ENCODE results near the gene VWA8.

VWA8 gene

DNA sequence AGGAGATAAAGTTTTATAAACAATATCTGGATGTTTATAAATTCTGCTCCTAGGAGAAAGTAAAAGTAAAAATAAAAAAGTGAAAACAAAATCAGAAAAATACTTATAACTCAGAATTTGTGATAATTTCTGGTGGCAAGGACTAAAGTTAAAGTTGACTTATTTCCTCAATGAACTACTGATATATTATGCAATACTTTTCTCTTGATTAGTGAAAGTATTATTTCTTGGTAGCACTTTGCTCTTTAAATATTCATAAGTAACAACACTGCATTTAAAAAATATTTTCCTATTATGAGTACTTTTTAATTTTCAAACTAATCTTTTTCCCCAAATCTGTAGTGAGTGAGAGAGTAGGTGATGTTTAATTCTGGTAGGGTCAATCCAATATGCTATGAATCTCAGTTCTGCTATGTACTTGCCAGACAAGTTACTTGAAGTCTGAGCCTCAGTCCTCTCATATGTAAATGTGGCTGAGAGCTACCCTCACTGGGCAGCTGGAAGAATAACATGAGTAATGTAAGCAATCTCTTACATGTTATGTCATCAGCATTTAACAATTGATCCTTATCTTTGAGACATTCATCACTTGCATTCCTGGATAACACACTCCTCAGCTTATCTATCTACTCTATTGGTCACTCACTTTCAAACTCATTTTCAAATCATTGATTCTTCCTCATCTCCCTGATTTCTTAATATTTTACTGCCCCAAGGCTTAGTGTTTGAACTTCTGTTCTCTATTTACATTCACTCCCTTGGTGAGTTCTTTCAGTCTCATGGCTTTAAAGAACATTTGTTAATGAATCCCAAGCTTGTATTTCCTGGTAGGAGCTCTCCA, 264.5 kb downstream of the VWA8 start (continued):
- TF ChIP-seq, protein P1, sequence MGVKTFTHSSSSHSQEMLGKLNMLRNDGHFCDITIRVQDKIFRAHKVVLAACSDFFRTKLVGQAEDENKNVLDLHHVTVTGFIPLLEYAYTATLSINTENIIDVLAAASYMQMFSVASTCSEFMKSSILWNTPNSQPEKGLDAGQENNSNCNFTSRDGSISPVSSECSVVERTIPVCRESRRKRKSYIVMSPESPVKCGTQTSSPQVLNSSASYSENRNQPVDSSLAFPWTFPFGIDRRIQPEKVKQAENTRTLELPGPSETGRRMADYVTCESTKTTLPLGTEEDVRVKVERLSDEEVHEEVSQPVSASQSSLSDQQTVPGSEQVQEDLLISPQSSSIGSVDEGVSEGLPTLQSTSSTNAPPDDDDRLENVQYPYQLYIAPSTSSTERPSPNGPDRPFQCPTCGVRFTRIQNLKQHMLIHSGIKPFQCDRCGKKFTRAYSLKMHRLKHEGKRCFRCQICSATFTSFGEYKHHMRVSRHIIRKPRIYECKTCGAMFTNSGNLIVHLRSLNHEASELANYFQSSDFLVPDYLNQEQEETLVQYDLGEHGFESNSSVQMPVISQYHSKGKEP (tag by site-specific recombination; IDR thresholded peaks at IDR 0.05), result peak; percentile 45; the same call in 1 of the 2 replicates
- no peak for TF ChIP-seq HOXC10 (CRISPR knock-in tag; IDR thresholded peaks at IDR 0.05)
- TF ChIP-seq ZNF610 (tag by site-specific recombination; IDR thresholded peaks at IDR 0.05; ENCODE audit: borderline replicate concordance), result no peak
- TF ChIP-seq ZNF132 (tag by site-specific recombination; IDR thresholded peaks at IDR 0.05; ENCODE audit: borderline replicate concordance), result no peak
- TF ChIP-seq, protein P2, sequence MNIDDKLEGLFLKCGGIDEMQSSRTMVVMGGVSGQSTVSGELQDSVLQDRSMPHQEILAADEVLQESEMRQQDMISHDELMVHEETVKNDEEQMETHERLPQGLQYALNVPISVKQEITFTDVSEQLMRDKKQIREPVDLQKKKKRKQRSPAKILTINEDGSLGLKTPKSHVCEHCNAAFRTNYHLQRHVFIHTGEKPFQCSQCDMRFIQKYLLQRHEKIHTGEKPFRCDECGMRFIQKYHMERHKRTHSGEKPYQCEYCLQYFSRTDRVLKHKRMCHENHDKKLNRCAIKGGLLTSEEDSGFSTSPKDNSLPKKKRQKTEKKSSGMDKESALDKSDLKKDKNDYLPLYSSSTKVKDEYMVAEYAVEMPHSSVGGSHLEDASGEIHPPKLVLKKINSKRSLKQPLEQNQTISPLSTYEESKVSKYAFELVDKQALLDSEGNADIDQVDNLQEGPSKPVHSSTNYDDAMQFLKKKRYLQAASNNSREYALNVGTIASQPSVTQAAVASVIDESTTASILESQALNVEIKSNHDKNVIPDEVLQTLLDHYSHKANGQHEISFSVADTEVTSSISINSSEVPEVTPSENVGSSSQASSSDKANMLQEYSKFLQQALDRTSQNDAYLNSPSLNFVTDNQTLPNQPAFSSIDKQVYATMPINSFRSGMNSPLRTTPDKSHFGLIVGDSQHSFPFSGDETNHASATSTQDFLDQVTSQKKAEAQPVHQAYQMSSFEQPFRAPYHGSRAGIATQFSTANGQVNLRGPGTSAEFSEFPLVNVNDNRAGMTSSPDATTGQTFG (tag by site-specific recombination; IDR thresholded peaks at IDR 0.05; ENCODE audit: borderline replicate concordance), result no peak
- peak; percentile 79; the same call in 1 of the 2 replicates for TF ChIP-seq ZBTB17 (tag by site-specific recombination; IDR thresholded peaks at IDR 0.05)
- TF ChIP-seq ZNF426 (tag by site-specific recombination; IDR thresholded peaks at IDR 0.05), result no peak
- TF ChIP-seq ZNF776 (tag by site-specific recombination; IDR thresholded peaks at IDR 0.05; ENCODE audit: borderline replicate concordance), result no peak
- TF ChIP-seq ZNF501 (tag by site-specific recombination; IDR thresholded peaks at IDR 0.05), result peak; percentile 23; the same call in 1 of the 2 replicates
- no peak for TF ChIP-seq ZNF239 (tag by site-specific recombination; IDR thresholded peaks at IDR 0.05)
- TF ChIP-seq, protein P3, sequence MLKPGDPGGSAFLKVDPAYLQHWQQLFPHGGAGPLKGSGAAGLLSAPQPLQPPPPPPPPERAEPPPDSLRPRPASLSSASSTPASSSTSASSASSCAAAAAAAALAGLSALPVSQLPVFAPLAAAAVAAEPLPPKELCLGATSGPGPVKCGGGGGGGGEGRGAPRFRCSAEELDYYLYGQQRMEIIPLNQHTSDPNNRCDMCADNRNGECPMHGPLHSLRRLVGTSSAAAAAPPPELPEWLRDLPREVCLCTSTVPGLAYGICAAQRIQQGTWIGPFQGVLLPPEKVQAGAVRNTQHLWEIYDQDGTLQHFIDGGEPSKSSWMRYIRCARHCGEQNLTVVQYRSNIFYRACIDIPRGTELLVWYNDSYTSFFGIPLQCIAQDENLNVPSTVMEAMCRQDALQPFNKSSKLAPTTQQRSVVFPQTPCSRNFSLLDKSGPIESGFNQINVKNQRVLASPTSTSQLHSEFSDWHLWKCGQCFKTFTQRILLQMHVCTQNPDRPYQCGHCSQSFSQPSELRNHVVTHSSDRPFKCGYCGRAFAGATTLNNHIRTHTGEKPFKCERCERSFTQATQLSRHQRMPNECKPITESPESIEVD (tag by site-specific recombination; IDR thresholded peaks at IDR 0.05), result peak; percentile 84
- TF ChIP-seq ZNF664 (tag by site-specific recombination; IDR thresholded peaks at IDR 0.05), result peak; percentile 64
- TF ChIP-seq, protein P4, sequence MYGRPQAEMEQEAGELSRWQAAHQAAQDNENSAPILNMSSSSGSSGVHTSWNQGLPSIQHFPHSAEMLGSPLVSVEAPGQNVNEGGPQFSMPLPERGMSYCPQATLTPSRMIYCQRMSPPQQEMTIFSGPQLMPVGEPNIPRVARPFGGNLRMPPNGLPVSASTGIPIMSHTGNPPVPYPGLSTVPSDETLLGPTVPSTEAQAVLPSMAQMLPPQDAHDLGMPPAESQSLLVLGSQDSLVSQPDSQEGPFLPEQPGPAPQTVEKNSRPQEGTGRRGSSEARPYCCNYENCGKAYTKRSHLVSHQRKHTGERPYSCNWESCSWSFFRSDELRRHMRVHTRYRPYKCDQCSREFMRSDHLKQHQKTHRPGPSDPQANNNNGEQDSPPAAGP (tag by site-specific recombination; IDR thresholded peaks at IDR 0.05), result peak; percentile 98
- TF ChIP-seq ZBTB48 (tag by site-specific recombination; IDR thresholded peaks at IDR 0.05), result no peak
- peak; percentile 74 for TF ChIP-seq PRDM1 (tag by site-specific recombination; IDR thresholded peaks at IDR 0.05)
- TF ChIP-seq GLI4 (tag by site-specific recombination; IDR thresholded peaks at IDR 0.05), result no peak
- TF ChIP-seq GLI2 (tag by site-specific recombination; IDR thresholded peaks at IDR 0.05; ENCODE audit: borderline replicate concordance, low read depth), result peak; percentile 66; the same call in 1 of the 2 replicates
- TF ChIP-seq, protein P5, sequence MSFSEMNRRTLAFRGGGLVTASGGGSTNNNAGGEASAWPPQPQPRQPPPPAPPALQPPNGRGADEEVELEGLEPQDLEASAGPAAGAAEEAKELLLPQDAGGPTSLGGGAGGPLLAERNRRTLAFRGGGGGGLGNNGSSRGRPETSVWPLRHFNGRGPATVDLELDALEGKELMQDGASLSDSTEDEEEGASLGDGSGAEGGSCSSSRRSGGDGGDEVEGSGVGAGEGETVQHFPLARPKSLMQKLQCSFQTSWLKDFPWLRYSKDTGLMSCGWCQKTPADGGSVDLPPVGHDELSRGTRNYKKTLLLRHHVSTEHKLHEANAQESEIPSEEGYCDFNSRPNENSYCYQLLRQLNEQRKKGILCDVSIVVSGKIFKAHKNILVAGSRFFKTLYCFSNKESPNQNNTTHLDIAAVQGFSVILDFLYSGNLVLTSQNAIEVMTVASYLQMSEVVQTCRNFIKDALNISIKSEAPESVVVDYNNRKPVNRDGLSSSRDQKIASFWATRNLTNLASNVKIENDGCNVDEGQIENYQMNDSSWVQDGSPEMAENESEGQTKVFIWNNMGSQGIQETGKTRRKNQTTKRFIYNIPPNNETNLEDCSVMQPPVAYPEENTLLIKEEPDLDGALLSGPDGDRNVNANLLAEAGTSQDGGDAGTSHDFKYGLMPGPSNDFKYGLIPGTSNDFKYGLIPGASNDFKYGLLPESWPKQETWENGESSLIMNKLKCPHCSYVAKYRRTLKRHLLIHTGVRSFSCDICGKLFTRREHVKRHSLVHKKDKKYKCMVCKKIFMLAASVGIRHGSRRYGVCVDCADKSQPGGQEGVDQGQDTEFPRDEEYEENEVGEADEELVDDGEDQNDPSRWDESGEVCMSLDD (tag by site-specific recombination; IDR thresholded peaks at IDR 0.05), result no peak
- TF ChIP-seq IKZF3 (tag by site-specific recombination; IDR thresholded peaks at IDR 0.05), result peak; percentile 85
- TF ChIP-seq ZNF146 (tag by site-specific recombination; IDR thresholded peaks at IDR 0.05), result peak; percentile 59
- TF ChIP-seq, protein P6, sequence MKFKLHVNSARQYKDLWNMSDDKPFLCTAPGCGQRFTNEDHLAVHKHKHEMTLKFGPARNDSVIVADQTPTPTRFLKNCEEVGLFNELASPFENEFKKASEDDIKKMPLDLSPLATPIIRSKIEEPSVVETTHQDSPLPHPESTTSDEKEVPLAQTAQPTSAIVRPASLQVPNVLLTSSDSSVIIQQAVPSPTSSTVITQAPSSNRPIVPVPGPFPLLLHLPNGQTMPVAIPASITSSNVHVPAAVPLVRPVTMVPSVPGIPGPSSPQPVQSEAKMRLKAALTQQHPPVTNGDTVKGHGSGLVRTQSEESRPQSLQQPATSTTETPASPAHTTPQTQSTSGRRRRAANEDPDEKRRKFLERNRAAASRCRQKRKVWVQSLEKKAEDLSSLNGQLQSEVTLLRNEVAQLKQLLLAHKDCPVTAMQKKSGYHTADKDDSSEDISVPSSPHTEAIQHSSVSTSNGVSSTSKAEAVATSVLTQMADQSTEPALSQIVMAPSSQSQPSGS (tag by site-specific recombination; IDR thresholded peaks at IDR 0.05; ENCODE audit: low read depth), result peak; percentile 91
- TF ChIP-seq ZNF223 (tag by site-specific recombination; IDR thresholded peaks at IDR 0.05), result no peak
- TF ChIP-seq, protein P7, sequence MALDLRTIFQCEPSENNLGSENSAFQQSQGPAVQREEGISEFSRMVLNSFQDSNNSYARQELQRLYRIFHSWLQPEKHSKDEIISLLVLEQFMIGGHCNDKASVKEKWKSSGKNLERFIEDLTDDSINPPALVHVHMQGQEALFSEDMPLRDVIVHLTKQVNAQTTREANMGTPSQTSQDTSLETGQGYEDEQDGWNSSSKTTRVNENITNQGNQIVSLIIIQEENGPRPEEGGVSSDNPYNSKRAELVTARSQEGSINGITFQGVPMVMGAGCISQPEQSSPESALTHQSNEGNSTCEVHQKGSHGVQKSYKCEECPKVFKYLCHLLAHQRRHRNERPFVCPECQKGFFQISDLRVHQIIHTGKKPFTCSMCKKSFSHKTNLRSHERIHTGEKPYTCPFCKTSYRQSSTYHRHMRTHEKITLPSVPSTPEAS (tag by site-specific recombination; IDR thresholded peaks at IDR 0.05), result no peak
- TF ChIP-seq ZFP69B (tag by site-specific recombination; IDR thresholded peaks at IDR 0.05), result peak; percentile 90
- TF ChIP-seq ZBTB8A (tag by site-specific recombination; IDR thresholded peaks at IDR 0.05), result 0 out of 2 replicates have a peak, but pooled peaks have one; percentile 16
- TF ChIP-seq ZNF335 (tag by site-specific recombination; conservative IDR thresholded peaks at IDR 0.05), result peak; percentile 32; the same call in 1 of the 2 replicates
- TF ChIP-seq SP3 (tag by site-specific recombination; IDR thresholded peaks at IDR 0.05), result no peak
